ENCODE data around the gene FZD8.
"Not testable (repeated sequence)": the region's sequence is repeated elsewhere in the genome, so short reads cannot be mapped to it uniquely, and the experiment has no call there.

FZD8 gene, protein sequence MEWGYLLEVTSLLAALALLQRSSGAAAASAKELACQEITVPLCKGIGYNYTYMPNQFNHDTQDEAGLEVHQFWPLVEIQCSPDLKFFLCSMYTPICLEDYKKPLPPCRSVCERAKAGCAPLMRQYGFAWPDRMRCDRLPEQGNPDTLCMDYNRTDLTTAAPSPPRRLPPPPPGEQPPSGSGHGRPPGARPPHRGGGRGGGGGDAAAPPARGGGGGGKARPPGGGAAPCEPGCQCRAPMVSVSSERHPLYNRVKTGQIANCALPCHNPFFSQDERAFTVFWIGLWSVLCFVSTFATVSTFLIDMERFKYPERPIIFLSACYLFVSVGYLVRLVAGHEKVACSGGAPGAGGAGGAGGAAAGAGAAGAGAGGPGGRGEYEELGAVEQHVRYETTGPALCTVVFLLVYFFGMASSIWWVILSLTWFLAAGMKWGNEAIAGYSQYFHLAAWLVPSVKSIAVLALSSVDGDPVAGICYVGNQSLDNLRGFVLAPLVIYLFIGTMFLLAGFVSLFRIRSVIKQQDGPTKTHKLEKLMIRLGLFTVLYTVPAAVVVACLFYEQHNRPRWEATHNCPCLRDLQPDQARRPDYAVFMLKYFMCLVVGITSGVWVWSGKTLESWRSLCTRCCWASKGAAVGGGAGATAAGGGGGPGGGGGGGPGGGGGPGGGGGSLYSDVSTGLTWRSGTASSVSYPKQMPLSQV

DNA sequence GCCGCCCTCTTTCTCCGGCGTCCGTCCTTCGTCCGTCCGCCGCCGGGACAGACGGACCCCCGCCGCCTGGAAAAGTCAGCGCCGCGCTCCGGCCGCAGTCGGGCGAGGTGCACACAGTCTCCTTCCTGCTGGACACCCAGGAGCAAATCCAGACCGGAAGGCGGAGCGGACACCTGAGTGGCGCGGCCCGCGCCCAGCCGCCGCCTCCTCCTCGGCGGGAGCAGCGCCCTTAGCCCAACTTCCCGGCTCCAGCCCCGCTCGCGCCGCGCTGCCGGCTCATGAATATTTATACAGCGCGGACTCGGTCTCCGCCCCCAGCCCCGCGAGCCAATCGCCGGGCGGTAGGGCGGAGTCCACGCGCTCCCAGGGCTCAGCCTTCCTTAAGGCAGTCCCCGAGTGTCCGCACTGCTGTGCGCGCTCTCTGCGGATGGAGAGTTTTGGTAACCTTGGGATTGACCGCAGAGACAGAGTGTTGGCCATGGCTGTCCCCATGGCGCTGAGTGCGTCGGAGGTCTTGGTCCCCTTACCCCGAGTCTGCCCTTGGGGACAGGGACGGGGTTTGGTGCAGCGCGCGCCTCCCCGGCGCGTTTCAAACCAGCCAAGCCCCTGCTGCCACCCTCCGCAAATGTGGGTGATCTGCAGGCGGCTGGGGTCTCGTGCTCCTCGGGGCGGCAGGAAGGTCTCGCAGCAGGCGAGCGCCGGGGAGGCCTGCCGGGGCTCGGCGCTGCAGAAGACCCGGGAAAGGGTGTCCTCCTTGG is at the start of gene FZD8:
FZD8 (minus strand) TSS at position 262 of the 758 bp plus-strand sequence. CDS start 867 bp downstream, outside the sequence.
- TF ChIP-seq, protein P1, sequence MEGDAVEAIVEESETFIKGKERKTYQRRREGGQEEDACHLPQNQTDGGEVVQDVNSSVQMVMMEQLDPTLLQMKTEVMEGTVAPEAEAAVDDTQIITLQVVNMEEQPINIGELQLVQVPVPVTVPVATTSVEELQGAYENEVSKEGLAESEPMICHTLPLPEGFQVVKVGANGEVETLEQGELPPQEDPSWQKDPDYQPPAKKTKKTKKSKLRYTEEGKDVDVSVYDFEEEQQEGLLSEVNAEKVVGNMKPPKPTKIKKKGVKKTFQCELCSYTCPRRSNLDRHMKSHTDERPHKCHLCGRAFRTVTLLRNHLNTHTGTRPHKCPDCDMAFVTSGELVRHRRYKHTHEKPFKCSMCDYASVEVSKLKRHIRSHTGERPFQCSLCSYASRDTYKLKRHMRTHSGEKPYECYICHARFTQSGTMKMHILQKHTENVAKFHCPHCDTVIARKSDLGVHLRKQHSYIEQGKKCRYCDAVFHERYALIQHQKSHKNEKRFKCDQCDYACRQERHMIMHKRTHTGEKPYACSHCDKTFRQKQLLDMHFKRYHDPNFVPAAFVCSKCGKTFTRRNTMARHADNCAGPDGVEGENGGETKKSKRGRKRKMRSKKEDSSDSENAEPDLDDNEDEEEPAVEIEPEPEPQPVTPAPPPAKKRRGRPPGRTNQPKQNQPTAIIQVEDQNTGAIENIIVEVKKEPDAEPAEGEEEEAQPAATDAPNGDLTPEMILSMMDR (conservative IDR thresholded peaks at IDR 0.05; ENCODE audit: low read depth, low read length) = peak; percentile 36
- peak within 1 kb of the TSS; percentile 76 for H3K4me3 ChIP-seq (ENCODE audit: low read length)
- DNase-seq (ENCODE audit: low read depth) = no peak

DNA sequence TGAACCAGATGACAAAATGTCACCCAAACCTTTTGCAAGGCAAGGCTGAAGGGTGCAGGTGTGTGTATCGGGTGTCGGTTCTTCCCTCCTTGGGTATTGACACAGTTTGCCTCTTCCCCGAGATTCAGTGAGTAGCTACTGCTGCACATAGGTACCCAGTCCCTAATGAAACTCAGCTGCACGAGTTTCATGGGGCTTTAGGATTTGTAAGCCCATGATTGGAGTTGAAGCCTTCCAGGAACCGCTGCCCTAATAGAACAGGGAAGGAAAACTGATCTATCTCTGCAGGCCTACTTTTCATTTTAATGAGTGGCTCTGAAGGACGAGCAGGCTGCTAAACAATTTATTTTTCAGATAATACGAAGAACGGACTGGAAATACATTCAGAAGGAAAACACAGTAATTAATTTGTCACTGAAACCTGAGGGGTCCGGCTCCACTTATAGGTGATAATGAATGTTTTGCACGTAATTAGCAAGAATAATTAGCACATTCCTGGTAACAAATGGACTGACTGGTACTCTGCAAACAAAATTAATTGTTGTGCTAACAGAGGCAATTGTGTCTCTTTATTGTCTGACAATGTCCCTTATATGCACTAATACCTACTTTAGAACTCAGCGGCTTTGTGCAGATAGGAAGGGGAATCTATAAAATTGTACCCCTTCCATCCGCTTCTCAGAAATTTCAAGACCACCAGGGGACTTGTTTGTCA is 49.6 kb upstream of the FZD8 start:
- TF ChIP-seq, protein P1 (conservative IDR thresholded peaks at IDR 0.05; ENCODE audit: low read depth, low read length) = no peak
- no peak for DNase-seq (ENCODE audit: low read depth)
- no peak overlapping the region for H3K4me3 ChIP-seq (ENCODE audit: low read length)

DNA sequence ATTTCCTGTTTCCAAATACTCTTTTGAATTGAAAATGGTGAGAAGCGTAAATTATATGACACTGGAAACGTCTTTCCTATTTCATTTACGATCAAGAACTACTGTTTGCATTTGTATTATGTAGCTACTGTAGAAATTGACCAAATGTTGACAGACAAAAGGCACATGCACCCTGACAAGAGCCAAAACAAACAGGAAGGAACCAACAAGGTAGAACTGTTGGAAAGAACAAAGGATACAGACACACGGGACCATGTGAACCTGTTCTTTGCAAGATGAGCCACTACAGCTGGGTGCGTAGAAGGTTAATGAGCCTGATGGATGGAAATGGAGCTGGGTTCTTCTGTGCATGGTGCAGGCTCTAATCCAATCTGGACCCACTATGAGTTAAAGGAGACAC is 48.4 kb upstream of the FZD8 start:
- no peak overlapping the region for H3K4me3 ChIP-seq (ENCODE audit: low read length)
- TF ChIP-seq, protein P1 (conservative IDR thresholded peaks at IDR 0.05; ENCODE audit: low read depth, low read length) = no peak

DNA sequence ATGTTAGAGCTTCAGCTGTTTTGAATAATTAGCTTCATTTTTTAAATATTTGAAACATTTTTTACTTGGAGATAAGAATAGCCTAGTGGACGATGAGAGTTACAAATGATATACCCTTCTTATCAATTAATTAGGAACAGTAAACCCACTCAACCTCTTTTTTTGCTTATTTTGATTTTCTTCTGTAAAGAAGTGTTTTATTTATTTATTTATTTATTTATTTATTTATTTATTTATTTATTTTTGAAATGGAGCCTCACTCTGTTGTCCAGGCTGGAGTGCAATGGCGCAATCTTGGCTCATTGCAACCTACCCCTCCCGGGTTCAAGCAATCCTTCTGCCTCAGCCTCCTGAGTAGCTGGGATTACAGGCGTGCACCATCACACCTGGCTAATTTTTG is 43.8 kb upstream of the FZD8 start:
- H3K4me3 ChIP-seq (ENCODE audit: low read length); DNase-seq (ENCODE audit: low read depth): not testable (repeated sequence)

More for the DNA sequence above, 48.4 kb upstream of the FZD8 start:
- no peak for DNase-seq (ENCODE audit: low read depth)

DNA sequence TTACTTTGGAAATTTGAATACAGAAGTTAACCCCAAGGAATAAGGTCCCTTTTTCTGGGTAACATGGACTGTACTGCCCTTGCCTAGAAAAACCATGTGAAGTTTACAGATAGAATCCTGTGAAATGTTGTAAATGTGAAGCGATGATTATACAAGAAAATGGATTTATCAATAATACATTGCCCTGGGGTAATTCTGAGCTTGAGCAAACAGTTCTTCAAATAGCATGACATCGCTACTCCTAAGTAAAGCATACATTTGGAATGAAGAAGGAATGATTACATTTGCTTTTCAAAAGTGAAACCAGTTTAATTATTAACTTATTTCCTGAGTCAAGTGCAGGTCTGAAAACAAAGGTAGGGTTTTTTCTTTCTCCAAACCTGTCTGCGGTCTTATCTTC is 43.3 kb upstream of the FZD8 start:
- H3K4me3 ChIP-seq (ENCODE audit: low read length) = no peak overlapping the region
- no peak for DNase-seq (ENCODE audit: low read depth)
- TF ChIP-seq, protein P1 (conservative IDR thresholded peaks at IDR 0.05; ENCODE audit: low read depth, low read length) = no peak

DNA sequence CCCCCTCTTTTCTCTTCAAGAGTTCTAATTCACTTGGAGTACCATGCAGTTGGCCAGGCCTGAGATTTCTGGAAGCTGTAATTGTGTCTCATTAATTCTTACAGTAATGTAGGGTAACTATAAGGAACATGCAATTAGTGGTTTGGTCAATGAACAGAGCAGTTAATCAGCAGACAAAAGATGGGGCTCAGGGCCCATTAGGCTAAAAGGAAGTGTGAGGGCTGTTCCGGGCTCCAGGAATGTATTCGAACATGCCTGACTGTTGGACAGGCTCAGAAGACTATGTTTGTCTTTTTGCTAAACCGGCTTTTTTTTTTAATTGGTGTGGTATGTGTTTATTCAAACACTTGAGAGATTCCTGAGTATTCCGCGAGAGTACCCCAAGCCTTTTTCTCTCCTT is 42.5 kb upstream of the FZD8 start:
- TF ChIP-seq, protein P1 (conservative IDR thresholded peaks at IDR 0.05; ENCODE audit: low read depth, low read length) = no peak
- H3K4me3 ChIP-seq (ENCODE audit: low read length) = no peak overlapping the region
- DNase-seq (ENCODE audit: low read depth) = no peak

DNA sequence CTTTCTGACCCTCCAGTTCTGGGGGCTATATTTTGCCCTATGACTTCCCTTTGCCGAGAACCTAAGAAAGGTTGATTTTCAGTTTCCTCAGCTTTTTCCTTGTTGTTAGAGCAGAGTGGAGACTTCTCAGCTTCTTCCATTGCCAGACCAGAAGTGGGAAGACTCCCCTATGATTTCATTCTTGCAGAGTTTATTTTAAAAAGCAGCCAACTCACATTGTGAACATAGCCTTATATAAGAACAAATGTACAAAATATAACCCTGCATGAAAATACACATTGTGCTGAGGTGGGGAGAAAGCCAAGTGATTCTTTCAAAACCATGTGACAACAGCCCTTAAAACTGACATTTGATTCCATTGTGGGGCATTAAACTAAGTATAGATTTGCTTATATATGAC is 33.8 kb upstream of the FZD8 start:
- H3K4me3 ChIP-seq (ENCODE audit: low read length) = no peak overlapping the region
- TF ChIP-seq, protein P1 (conservative IDR thresholded peaks at IDR 0.05; ENCODE audit: low read depth, low read length) = no peak
- no peak for DNase-seq (ENCODE audit: low read depth)

Data from retinal pigment epithelial cell (primary cell).